Measurements from ENCODE around the gene SMAGP. TPM values are rescaled to one million over a fixed set of nuclear protein-coding genes. Genes with fewer than 3 reads are reported as not detected.
"Not testable (repeated sequence)": the region's sequence is repeated elsewhere in the genome, so short reads cannot be mapped to it uniquely, and the experiment has no call there.

SMAGP gene
- total RNA-seq, 1 donor from 2014 or later: 167 TPM

GRCh38 chr12:51224625-51225024 is 45.6 kb downstream of the SMAGP start:
- H3K4me1 Mint-ChIP-seq (ENCODE audit: unreplicated experiment): no peaks in the 10 kb centered on the region
- TF ChIP-seq CTCF (IDR thresholded peaks at IDR 0.05; ENCODE audit: unreplicated experiment): no peak
- peaks cover 5% of the 10 kb centered on the region for H3K36me3 Mint-ChIP-seq (ENCODE audit: low read depth, unreplicated experiment)
- no peak overlapping the region for H3K4me3 Mint-ChIP-seq (ENCODE audit: unreplicated experiment)
- no peaks in the 10 kb centered on the region for H3K9me3 Mint-ChIP-seq (ENCODE audit: unreplicated experiment)
- H3K27me3 Mint-ChIP-seq (ENCODE audit: unreplicated experiment): peaks cover 2% of the 10 kb centered on the region
- H3K27ac Mint-ChIP-seq (ENCODE audit: unreplicated experiment): no peak overlapping the region
- DNase-seq (ENCODE audit: low spot score): no peak

- no peak overlapping the region for H3K4me3 Mint-ChIP-seq (ENCODE audit: unreplicated experiment)
- H3K27ac Mint-ChIP-seq (ENCODE audit: unreplicated experiment): no peak overlapping the region
- DNase-seq (ENCODE audit: low spot score): no peak
- no peak for TF ChIP-seq CTCF (IDR thresholded peaks at IDR 0.05; ENCODE audit: unreplicated experiment)
- H3K27me3 Mint-ChIP-seq (ENCODE audit: unreplicated experiment): peaks cover 2% of the 10 kb centered on the region
- peaks cover 5% of the 10 kb centered on the region for H3K36me3 Mint-ChIP-seq (ENCODE audit: low read depth, unreplicated experiment)
- peaks cover 11% of the 10 kb centered on the region for H3K4me1 Mint-ChIP-seq (ENCODE audit: unreplicated experiment)
- no peaks in the 10 kb centered on the region for H3K9me3 Mint-ChIP-seq (ENCODE audit: unreplicated experiment)
Measured at GRCh38 chr12:51222461-51222860, 47.8 kb downstream of the SMAGP start.

- H3K4me3 Mint-ChIP-seq (ENCODE audit: unreplicated experiment); H3K27me3 Mint-ChIP-seq (ENCODE audit: unreplicated experiment); H3K9me3 Mint-ChIP-seq (ENCODE audit: unreplicated experiment); H3K27ac Mint-ChIP-seq (ENCODE audit: unreplicated experiment); H3K36me3 Mint-ChIP-seq (ENCODE audit: low read depth, unreplicated experiment); DNase-seq (ENCODE audit: low spot score): not testable (repeated sequence)
- peaks cover 11% of the 10 kb centered on the region for H3K4me1 Mint-ChIP-seq (ENCODE audit: unreplicated experiment)
Measured at GRCh38 chr12:51219857-51220256, 50.4 kb downstream of the SMAGP start.

GRCh38 chr12:51219322-51219721 is 50.9 kb downstream of the SMAGP start:
- no peak overlapping the region for H3K27ac Mint-ChIP-seq (ENCODE audit: unreplicated experiment)
- H3K4me3 Mint-ChIP-seq (ENCODE audit: unreplicated experiment): peak overlapping the region; percentile 16
- H3K27me3 Mint-ChIP-seq (ENCODE audit: unreplicated experiment): peaks cover 6% of the 10 kb centered on the region

GRCh38 chr12:51218607-51219161 is 51.5 kb downstream of the SMAGP start:
- Mint-ChIP-seq H3K4me3 (ENCODE audit: unreplicated experiment) (peak overlapping the region; percentile 70), H3K27ac (ENCODE audit: unreplicated experiment) (peak overlapping the region; percentile 33), H3K36me3 (ENCODE audit: low read depth, unreplicated experiment) (no peaks in the 10 kb centered on the region), H3K9me3 (ENCODE audit: unreplicated experiment) (no peaks in the 10 kb centered on the region), H3K27me3 (ENCODE audit: unreplicated experiment) (peaks cover 6% of the 10 kb centered on the region), H3K4me1 (ENCODE audit: unreplicated experiment) (peaks cover 11% of the 10 kb centered on the region)
- no peak for DNase-seq (ENCODE audit: low spot score)
- TF ChIP-seq CTCF (IDR thresholded peaks at IDR 0.05; ENCODE audit: unreplicated experiment): no peak

More at GRCh38 chr12:51219322-51219721, 50.9 kb downstream of the SMAGP start:
- Mint-ChIP-seq H3K9me3 (ENCODE audit: unreplicated experiment) (no peaks in the 10 kb centered on the region), H3K36me3 (ENCODE audit: low read depth, unreplicated experiment) (no peaks in the 10 kb centered on the region), H3K4me1 (ENCODE audit: unreplicated experiment) (peaks cover 11% of the 10 kb centered on the region)
- no peak for TF ChIP-seq CTCF (IDR thresholded peaks at IDR 0.05; ENCODE audit: unreplicated experiment)
- DNase-seq (ENCODE audit: low spot score): no peak

Measured in endothelial cell (in vitro differentiated cells).